Astrocyte (in vitro differentiated cells and primary cell): ENCODE data around the gene STX5. TPM values are rescaled to one million over a fixed set of nuclear protein-coding genes. Genes with fewer than 3 reads are reported as not detected.

Experiments
- DNase-seq: peaks from one replicate; pipeline ENCODE4 v3.0.0-alpha.2; 2010; ENCODE audit warnings: low read depth
- FAIRE-seq: peaks from 2 replicates; lab custom pipeline; 2011; peaks lifted over from hg19 to GRCh38; lab: Jason Lieb, UNC
- H2AFZ ChIP-seq: 2 replicates; pipeline ENCODE4 v1.6.0; 2012; ENCODE audit warnings: low read depth, low read length, inconsistent platforms
- H3K27ac ChIP-seq: 2 replicates; pipeline ENCODE4 v1.5.1; 2011; ENCODE audit warnings: low read depth, low read length, inconsistent platforms
- H3K27me3 ChIP-seq: 2 replicates; pipeline ENCODE4 v1.6.0; 2011; ENCODE audit warnings: low read length, inconsistent platforms; ENCODE audit not compliant: insufficient read depth
- H3K36me3 ChIP-seq: 2 replicates; pipeline ENCODE4 v1.5.1; 2011; ENCODE audit warnings: low read length, inconsistent platforms; ENCODE audit not compliant: insufficient read depth
- H3K4me1 ChIP-seq: 2 replicates; pipeline ENCODE4 v1.5.1; 2011; ENCODE audit warnings: low read length, inconsistent platforms; ENCODE audit not compliant: insufficient read depth
- H3K4me2 ChIP-seq: 2 replicates; pipeline ENCODE4 v1.6.0; 2012; ENCODE audit warnings: low read length, inconsistent platforms
- H3K4me3 ChIP-seq: 2 replicates; pipeline ENCODE4 v1.5.1; 2011; ENCODE audit warnings: low read depth, mild to moderate bottlenecking, low read length, inconsistent platforms; ENCODE audit not compliant: insufficient read depth
- H3K79me2 ChIP-seq: 2 replicates; pipeline ENCODE4 v1.6.0; 2012; ENCODE audit warnings: mild to moderate bottlenecking, low read length, inconsistent platforms; ENCODE audit not compliant: insufficient read depth
- H3K9ac ChIP-seq: 2 replicates; pipeline ENCODE4 v1.6.0; 2012; ENCODE audit warnings: mild to moderate bottlenecking, low read length, inconsistent platforms
- H3K9me3 ChIP-seq: 2 replicates; pipeline ENCODE4 v1.5.1; 2012; ENCODE audit warnings: low read depth, mild to moderate bottlenecking, low read length, inconsistent platforms; ENCODE audit not compliant: insufficient read depth
- H4K20me1 ChIP-seq: 2 replicates; pipeline ENCODE4 v1.6.0; 2012; ENCODE audit warnings: low read length, inconsistent platforms; ENCODE audit not compliant: insufficient read depth
- H3K27ac Mint-ChIP-seq: one replicate; pipeline ENCODE4 v1.8.0; 2021; ENCODE audit warnings: mild to moderate bottlenecking, mixed read lengths; ENCODE audit not compliant: unreplicated experiment
- H3K27me3 Mint-ChIP-seq: one replicate; pipeline ENCODE4 v1.8.0; 2021; ENCODE audit warnings: low read depth, mixed read lengths; ENCODE audit not compliant: unreplicated experiment
- H3K36me3 Mint-ChIP-seq: one replicate; pipeline ENCODE4 v1.8.0; 2021; ENCODE audit warnings: low read depth, mixed read lengths; ENCODE audit not compliant: unreplicated experiment
- H3K4me1 Mint-ChIP-seq: one replicate; pipeline ENCODE4 v1.8.0; 2021; ENCODE audit warnings: low read depth, mixed read lengths; ENCODE audit not compliant: unreplicated experiment
- H3K4me3 Mint-ChIP-seq: one replicate; pipeline ENCODE4 v1.8.0; 2021; ENCODE audit warnings: mild to moderate bottlenecking, moderate library complexity, mixed read lengths; ENCODE audit not compliant: unreplicated experiment
- H3K9me3 Mint-ChIP-seq: one replicate; pipeline ENCODE4 v1.8.0; 2021; ENCODE audit warnings: mild to moderate bottlenecking, mixed read lengths; ENCODE audit not compliant: unreplicated experiment
- CTCF ChIP-seq: IDR thresholded peaks from 2 replicates; pipeline ENCODE4 v1.5.1; 2011; ENCODE audit warnings: low read depth, mild to moderate bottlenecking, inconsistent platforms, low read length, moderate library complexity; ENCODE audit not compliant: insufficient read depth
- EZH2 ChIP-seq: IDR thresholded peaks from 2 replicates; pipeline ENCODE4 v1.6.1; 2012; ENCODE audit warnings: mild to moderate bottlenecking, low read length, inconsistent platforms; ENCODE audit not compliant: insufficient read depth
- total RNA-seq: library from RNA; stranded (reverse); gene quantifications from 2 replicates; pipeline ENCODE4 v1.2.1, GENCODE V29; 2021

The STX5 gene
- total RNA-seq, 1 donor from 2014 or later = 45.7 TPM

GRCh38 chr11:62851807-62852522, 20.1 kb upstream of the STX5 start:
- Histone ChIP-seq H3K27me3 (no peaks in the 10 kb centered on the region), H4K20me1 (peaks cover 46% of the 10 kb centered on the region), H3K36me3 (peaks cover 35% of the 10 kb centered on the region), H3K79me2 (peaks cover 40% of the 10 kb centered on the region), H3K9ac (no peak overlapping the region), H3K4me3 (no peak overlapping the region), H2AFZ (no peak overlapping the region), H3K27ac (no peak overlapping the region), H3K9me3 (no peaks in the 10 kb centered on the region), H3K4me2 (peak overlapping the region; percentile 99), H3K4me1 (peaks cover 18% of the 10 kb centered on the region)
- Mint-ChIP-seq H3K27me3 (no peaks in the 10 kb centered on the region), H3K4me3 (peak overlapping the region; percentile 98), H3K36me3 (peaks cover 30% of the 10 kb centered on the region), H3K4me1 (peaks cover 23% of the 10 kb centered on the region), H3K27ac (peak overlapping the region; percentile 72), H3K9me3 (no peaks in the 10 kb centered on the region)
- DNase-seq = no peak
- no peak for FAIRE-seq
- TF ChIP-seq EZH2 = no peak
- no peak for TF ChIP-seq CTCF

- H3K36me3 Mint-ChIP-seq = peaks cover 30% of the 10 kb centered on the region
- TF ChIP-seq EZH2 = no peak
- no peak for TF ChIP-seq CTCF
- no peaks in the 10 kb centered on the region for H3K9me3 ChIP-seq
- H3K27me3 ChIP-seq = no peaks in the 10 kb centered on the region
- H3K27ac ChIP-seq = no peak overlapping the region
- no peak for DNase-seq
- H4K20me1 ChIP-seq = peaks cover 46% of the 10 kb centered on the region
- H3K27me3 Mint-ChIP-seq = no peaks in the 10 kb centered on the region
- H3K4me1 Mint-ChIP-seq = peaks cover 23% of the 10 kb centered on the region
- no peaks in the 10 kb centered on the region for H3K9me3 Mint-ChIP-seq
- peaks cover 13% of the 10 kb centered on the region for H3K4me1 ChIP-seq
- peak overlapping the region; percentile 99 for H3K4me2 ChIP-seq
- FAIRE-seq = no peak
- H3K4me3 Mint-ChIP-seq = peak overlapping the region; percentile 98
- no peak overlapping the region for H3K9ac ChIP-seq
- H3K79me2 ChIP-seq = peaks cover 34% of the 10 kb centered on the region
- H2AFZ ChIP-seq = no peak overlapping the region
- H3K4me3 ChIP-seq = no peak overlapping the region
- H3K36me3 ChIP-seq = peaks cover 35% of the 10 kb centered on the region
- H3K27ac Mint-ChIP-seq = peak overlapping the region; percentile 72
Measured at GRCh38 chr11:62850911-62851806, 19.3 kb upstream of the STX5 start.
